GM21737 (cell line): Measurements from ENCODE around the gene ITGB5.
"Not testable (repeated sequence)": the region's sequence is repeated elsewhere in the genome, so short reads cannot be mapped to it uniquely, and the experiment has no call there.

Experiments used
- ATAC-seq: cut with Tn5 transposase; IDR thresholded peaks from one replicate; pipeline ENCODE4 v1.9.1; 2021; ENCODE audit warnings: mild to moderate bottlenecking, moderate library complexity; ENCODE audit not compliant: unreplicated experiment

ITGB5 gene

GRCh38 chr3:124837730-124838186, 49.4 kb downstream of the ITGB5 start:
- ATAC-seq, result no peak

- no peak for ATAC-seq
These were observed 50.1 kb downstream of the ITGB5 start for GRCh38 chr3:124837065-124837464.

GRCh38 chr3:124836448-124836847, 50.7 kb downstream of the ITGB5 start:
- ATAC-seq, result no peak

- ATAC-seq, result peak; percentile 92
These were observed 52.1 kb downstream of the ITGB5 start for GRCh38 chr3:124834723-124835718.

GRCh38 chr3:124833710-124834332, 53.3 kb downstream of the ITGB5 start:
- no peak for ATAC-seq

GRCh38 chr3:124832782-124833709, 54.1 kb downstream of the ITGB5 start:
- no peak for ATAC-seq

GRCh38 chr3:124831628-124832199, 55.5 kb downstream of the ITGB5 start:
- no peak for ATAC-seq

GRCh38 chr3:124829819-124830554, 57.2 kb downstream of the ITGB5 start:
- ATAC-seq, result no peak

GRCh38 chr3:124829178-124829818, 57.9 kb downstream of the ITGB5 start:
- ATAC-seq, result no peak

GRCh38 chr3:124827476-124828206, 59.5 kb downstream of the ITGB5 start:
- not testable (repeated sequence) for ATAC-seq

GRCh38 chr3:124826703-124827102, 60.5 kb downstream of the ITGB5 start:
- no peak for ATAC-seq

- no peak for ATAC-seq
These were observed 62.8 kb downstream of the ITGB5 start for GRCh38 chr3:124824286-124824915.

GRCh38 chr3:124823648-124824047, 63.5 kb downstream of the ITGB5 start:
- ATAC-seq, result no peak

- no peak for ATAC-seq
These were observed 64.0 kb downstream of the ITGB5 start for GRCh38 chr3:124823206-124823605.

GRCh38 chr3:124821356-124821755, 65.8 kb downstream of the ITGB5 start:
- ATAC-seq, result no peak

- ATAC-seq, result no peak
These were observed 68.6 kb downstream of the ITGB5 start for GRCh38 chr3:124818398-124819091.

GRCh38 chr3:124817079-124817478, 70.1 kb downstream of the ITGB5 start:
- no peak for ATAC-seq

GRCh38 chr3:124816206-124816605, 71.0 kb downstream of the ITGB5 start:
- ATAC-seq, result no peak
